ENCODE measurements around the gene GARRE1.
A peak's percentile ranks its signal among the peaks of the same experiment; 100 is the strongest.

GARRE1 gene

DNA sequence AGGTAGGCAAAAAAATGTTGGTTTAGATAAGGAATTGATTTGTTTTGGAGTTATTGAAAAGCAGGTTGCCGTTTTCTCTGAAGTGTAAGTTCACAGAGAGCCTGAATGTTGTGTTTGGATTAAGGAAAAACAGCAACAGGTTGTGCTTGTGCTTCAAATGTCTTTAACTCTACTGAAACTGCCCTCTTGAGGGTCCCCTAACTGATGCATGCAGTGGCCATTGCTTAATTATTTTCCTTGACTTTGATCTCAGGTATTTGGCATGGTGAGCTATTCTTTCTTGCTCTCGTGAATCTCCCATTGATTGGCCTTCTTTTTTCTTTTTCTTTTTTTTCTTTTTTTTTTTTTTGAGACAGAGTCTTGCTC lies 3.2 kb downstream of the GARRE1 start:
- H3K36me3 Mint-ChIP-seq (ENCODE audit: insufficient read depth) = peaks cover 10% of the 10 kb centered on the region
- ATAC-seq (replicated peaks) = no peak
- H3K27ac Mint-ChIP-seq = peak overlapping the region in 1 of 2 donors; percentile 29
- peaks cover 28 to 37% of the 10 kb centered on the region in 2 donors for H3K4me1 Mint-ChIP-seq (ENCODE audit: low read depth in 2 of 2)
- no peaks in the 10 kb centered on the region for H3K27me3 Mint-ChIP-seq
- no peak for DNase-seq
- H3K4me3 Mint-ChIP-seq = no peak overlapping the region
- H3K9me3 Mint-ChIP-seq = no peaks in the 10 kb centered on the region

- Mint-ChIP-seq H3K9me3 (no peaks in the 10 kb centered on the region), H3K36me3 (ENCODE audit: insufficient read depth) (peaks cover 7% of the 10 kb centered on the region), H3K4me3 (no peak overlapping the region), H3K27ac (peak overlapping the region in 1 of 2 donors; percentile 44), H3K4me1 (ENCODE audit: low read depth in 2 of 2) (peaks cover 29 to 33% of the 10 kb centered on the region in 2 donors), H3K27me3 (no peaks in the 10 kb centered on the region)
- ATAC-seq (replicated peaks) (no peak), DNase-seq (no peak)
Measured at GRCh38 chr19:34259367-34260095, 5.2 kb downstream of the GARRE1 start.

- Mint-ChIP-seq H3K27ac (peak overlapping the region in 1 of 2 donors; percentile 5), H3K9me3 (no peaks in the 10 kb centered on the region), H3K4me1 (ENCODE audit: low read depth in 2 of 2) (peaks cover 42 to 43% of the 10 kb centered on the region in 2 donors), H3K4me3 (no peak overlapping the region), H3K27me3 (no peaks in the 10 kb centered on the region), H3K36me3 (ENCODE audit: insufficient read depth) (peaks cover 12% of the 10 kb centered on the region)
- ATAC-seq (replicated peaks) (no peak), DNase-seq (no peak)
Measured at GRCh38 chr19:34260771-34261173, 6.4 kb downstream of the GARRE1 start.

DNA sequence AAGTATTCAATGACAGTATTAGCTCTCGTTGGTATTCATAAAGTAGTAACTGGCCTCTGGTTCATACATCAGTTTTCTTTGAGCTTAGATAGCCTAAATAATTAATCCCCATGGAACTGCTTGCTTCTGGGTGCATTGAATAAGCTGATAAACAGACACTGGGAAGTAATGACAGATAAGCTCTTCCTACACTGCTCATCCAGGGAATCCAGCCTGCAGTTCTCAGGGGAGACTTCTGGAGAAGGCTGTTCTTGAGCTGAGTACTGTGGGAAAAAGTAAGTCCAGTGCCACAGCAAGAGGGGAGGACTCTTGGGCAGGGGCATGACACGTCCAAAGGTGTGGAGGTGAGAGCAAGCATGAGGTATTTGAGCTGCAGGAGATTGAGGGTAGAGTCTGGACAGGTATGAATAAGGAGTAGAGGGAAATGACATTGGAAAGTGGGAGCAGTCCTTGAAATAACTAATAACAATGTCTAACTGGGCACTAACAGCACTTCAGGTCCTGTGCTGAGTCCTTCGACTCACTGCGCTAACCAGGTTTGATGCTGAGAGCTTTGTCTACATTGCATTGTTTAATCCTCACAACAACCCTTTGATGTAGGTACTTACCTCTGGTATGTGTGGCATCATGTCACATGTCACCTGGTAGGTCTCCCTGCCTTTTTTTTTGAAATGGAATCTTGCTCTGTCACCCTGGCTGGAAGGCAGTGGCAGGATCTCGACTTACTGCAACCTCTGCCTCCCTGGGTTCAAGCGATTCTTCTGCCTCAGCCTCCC lies 7.2 kb downstream of the GARRE1 start:
- no peak overlapping the region for H3K4me3 Mint-ChIP-seq
- no peaks in the 10 kb centered on the region for H3K9me3 Mint-ChIP-seq
- peak overlapping the region in 1 of 2 donors; percentile 5 for H3K27ac Mint-ChIP-seq
- peaks cover 45 to 48% of the 10 kb centered on the region in 2 donors for H3K4me1 Mint-ChIP-seq (ENCODE audit: low read depth in 2 of 2)
- H3K27me3 Mint-ChIP-seq = no peaks in the 10 kb centered on the region
- H3K36me3 Mint-ChIP-seq (ENCODE audit: insufficient read depth) = peaks cover 10% of the 10 kb centered on the region
- ATAC-seq (replicated peaks) = no peak
- DNase-seq = no peak

DNA sequence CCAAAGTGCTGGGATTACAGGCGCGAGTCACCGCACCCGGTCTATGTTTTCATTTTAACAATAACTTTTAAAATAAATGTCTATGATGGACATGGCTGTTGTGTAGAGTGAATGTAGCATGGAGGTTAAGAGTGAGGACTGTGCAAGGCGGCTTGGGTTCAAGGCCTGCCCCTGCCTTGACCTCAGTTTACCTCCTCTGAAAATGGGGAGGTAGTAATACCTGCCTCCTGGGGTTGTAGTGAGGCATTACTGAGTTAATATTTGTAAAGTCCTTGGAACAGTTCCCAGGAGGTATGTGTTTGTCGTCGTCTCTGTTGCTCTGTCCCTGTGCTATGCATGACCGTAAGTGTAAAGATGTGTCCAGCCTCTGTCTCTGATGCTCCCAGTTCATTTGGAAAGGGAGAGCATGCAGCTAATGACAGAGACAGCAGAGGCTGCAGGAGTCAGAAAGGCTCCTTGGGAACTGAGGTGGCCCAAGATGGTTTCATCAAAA lies 9.4 kb downstream of the GARRE1 start:
- Mint-ChIP-seq H3K9me3 (no peaks in the 10 kb centered on the region), H3K27me3 (no peaks in the 10 kb centered on the region), H3K36me3 (ENCODE audit: insufficient read depth) (peaks cover 7% of the 10 kb centered on the region), H3K4me3 (no peak overlapping the region), H3K4me1 (ENCODE audit: low read depth in 2 of 2) (peaks cover 36% of the 10 kb centered on the region in 2 donors), H3K27ac (peak overlapping the region in 1 of 2 donors; percentile 49)
- ATAC-seq (replicated peaks) (no peak), DNase-seq (no peak)

DNA sequence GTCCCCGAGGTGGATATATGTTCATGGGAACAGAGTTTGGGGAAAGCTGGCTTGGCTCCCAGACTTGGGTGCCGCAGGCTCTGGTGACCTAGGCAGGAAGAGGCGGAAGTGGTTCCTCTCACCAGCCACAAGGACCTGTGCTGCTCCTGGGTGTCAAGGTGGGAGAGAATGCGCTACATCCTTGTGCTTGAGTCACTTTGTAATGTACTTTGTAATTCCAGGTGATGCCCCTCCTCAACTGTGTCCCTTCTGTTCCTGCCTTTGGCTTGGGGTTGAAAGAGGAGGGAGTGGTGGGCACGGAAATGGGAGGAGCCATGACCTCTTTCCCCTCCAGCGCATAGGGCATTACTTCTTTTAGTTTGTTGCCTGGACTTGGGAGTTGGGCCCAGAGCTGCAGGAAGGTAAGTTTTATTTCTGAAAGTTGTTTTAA lies 10.9 kb downstream of the GARRE1 start:
- H3K4me1 Mint-ChIP-seq (ENCODE audit: low read depth in 2 of 2) = peaks cover 41 to 42% of the 10 kb centered on the region in 2 donors
- H3K27me3 Mint-ChIP-seq = no peaks in the 10 kb centered on the region
- peaks cover 10% of the 10 kb centered on the region for H3K36me3 Mint-ChIP-seq (ENCODE audit: insufficient read depth)
- H3K4me3 Mint-ChIP-seq = peak overlapping the region in 1 of 2 donors; percentile 23
- H3K27ac Mint-ChIP-seq = no peak overlapping the region
- ATAC-seq (replicated peaks) (no peak), DNase-seq (no peak)
- H3K9me3 Mint-ChIP-seq = no peaks in the 10 kb centered on the region

DNA sequence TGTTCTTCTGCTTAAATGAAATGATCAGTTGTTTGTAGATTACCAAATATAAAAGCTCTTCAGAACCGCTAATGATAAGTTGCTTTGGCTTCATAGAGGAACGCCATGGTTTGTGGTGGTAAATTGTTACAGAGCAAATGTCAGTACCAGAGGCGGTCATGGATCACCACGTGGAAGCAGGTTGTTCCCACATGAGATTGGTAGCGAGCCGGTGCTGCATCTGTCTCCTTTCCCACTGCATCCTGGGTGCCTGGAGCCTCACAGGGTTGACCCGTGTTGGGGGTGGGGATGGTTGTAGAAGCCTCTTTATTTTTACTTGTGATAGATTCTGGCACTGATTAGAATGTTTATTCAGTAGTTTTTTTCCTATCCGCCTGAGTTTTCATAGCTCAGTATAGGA lies 14.7 kb downstream of the GARRE1 start:
- Mint-ChIP-seq H3K27ac (peak overlapping the region in 1 of 2 donors; percentile 90), H3K27me3 (no peaks in the 10 kb centered on the region), H3K4me3 (peak overlapping the region in 1 of 2 donors; percentile 66), H3K36me3 (ENCODE audit: insufficient read depth) (peaks cover 14% of the 10 kb centered on the region), H3K9me3 (no peaks in the 10 kb centered on the region), H3K4me1 (ENCODE audit: low read depth in 2 of 2) (peaks cover 45 to 47% of the 10 kb centered on the region in 2 donors)
- DNase-seq = no peak
- ATAC-seq (replicated peaks) = no peak

DNA sequence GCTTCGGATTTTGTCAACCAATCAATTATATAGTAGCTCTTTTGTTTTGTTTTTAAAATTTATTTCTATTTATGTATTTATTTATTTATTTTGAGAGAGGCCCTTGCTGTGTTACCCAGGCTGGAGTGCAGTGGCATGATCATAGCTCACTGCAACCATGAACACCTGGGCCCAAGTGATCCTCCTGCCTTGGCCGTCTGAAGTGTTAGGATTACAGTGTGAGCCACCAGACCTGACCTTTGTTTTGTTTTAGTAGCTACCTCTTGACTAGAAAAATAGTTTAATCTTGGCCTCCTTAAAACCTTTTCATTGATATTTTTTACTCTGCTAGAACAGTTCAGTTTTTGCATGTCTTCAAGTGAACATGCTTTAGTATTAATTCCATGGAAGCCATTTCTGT lies 15.1 kb downstream of the GARRE1 start:
- no peaks in the 10 kb centered on the region for H3K27me3 Mint-ChIP-seq
- ATAC-seq (replicated peaks) = no peak
- peaks cover 13% of the 10 kb centered on the region for H3K36me3 Mint-ChIP-seq (ENCODE audit: insufficient read depth)
- H3K27ac Mint-ChIP-seq = peak overlapping the region; percentile 90 to 95
- DNase-seq = no peak
- H3K9me3 Mint-ChIP-seq = no peaks in the 10 kb centered on the region
- H3K4me1 Mint-ChIP-seq (ENCODE audit: low read depth in 2 of 2) = peaks cover 47 to 49% of the 10 kb centered on the region in 2 donors
- peak overlapping the region; percentile 66 to 69 for H3K4me3 Mint-ChIP-seq

GRCh38 chr19:34269968-34270621 lies 15.7 kb downstream of the GARRE1 start:
- Mint-ChIP-seq H3K9me3 (no peaks in the 10 kb centered on the region), H3K4me3 (peak overlapping the region; percentile 66 to 69), H3K27me3 (no peaks in the 10 kb centered on the region), H3K4me1 (ENCODE audit: low read depth in 2 of 2) (peaks cover 41 to 45% of the 10 kb centered on the region in 2 donors), H3K36me3 (ENCODE audit: insufficient read depth) (peaks cover 11% of the 10 kb centered on the region), H3K27ac (peak overlapping the region; percentile 90 to 95)
- ATAC-seq (replicated peaks) (peak; percentile 92), DNase-seq (peak; percentile 56 to 63 (median 60))

GRCh38 chr19:34273121-34273520 lies 18.8 kb downstream of the GARRE1 start:
- H3K9me3 Mint-ChIP-seq = no peaks in the 10 kb centered on the region
- no peak overlapping the region for H3K4me3 Mint-ChIP-seq
- no peak for DNase-seq
- peaks cover 7% of the 10 kb centered on the region for H3K36me3 Mint-ChIP-seq (ENCODE audit: insufficient read depth)
- peaks cover 42 to 48% of the 10 kb centered on the region in 2 donors for H3K4me1 Mint-ChIP-seq (ENCODE audit: low read depth in 2 of 2)
- H3K27me3 Mint-ChIP-seq = no peaks in the 10 kb centered on the region
- no peak for ATAC-seq (replicated peaks)
- peak overlapping the region in 1 of 2 donors; percentile 68 for H3K27ac Mint-ChIP-seq

DNA sequence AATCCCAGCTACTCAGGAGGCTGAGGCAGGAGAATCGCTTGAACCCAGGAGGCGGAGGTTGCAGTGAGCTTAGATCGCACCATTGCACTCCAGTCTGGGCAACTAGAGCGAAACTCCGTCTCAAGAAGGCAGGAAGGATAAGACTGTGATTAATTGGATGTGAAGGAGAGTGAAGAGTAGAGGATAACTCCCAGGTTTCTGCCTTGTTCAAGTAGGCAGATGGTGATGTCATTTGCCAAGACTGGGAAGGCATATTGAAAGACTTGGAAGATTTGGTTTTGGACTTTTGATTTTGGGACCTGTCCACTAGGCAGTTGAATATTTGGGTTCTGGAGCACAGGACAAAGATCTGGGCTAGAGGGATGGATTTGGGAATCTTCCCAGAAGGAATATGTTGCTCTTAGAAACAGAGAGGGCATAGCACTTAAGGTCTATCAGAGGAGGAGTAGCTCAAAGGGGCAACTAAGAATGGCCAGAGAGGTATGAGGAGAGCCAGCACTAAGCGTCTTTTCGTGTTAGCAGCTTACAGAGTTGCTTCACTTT lies 20.0 kb downstream of the GARRE1 start:
- Mint-ChIP-seq H3K36me3 (ENCODE audit: insufficient read depth) (peaks cover 9% of the 10 kb centered on the region), H3K4me3 (no peak overlapping the region), H3K27ac (peak overlapping the region in 1 of 2 donors; percentile 84), H3K4me1 (ENCODE audit: low read depth in 2 of 2) (peaks cover 40 to 43% of the 10 kb centered on the region in 2 donors), H3K27me3 (no peaks in the 10 kb centered on the region), H3K9me3 (no peaks in the 10 kb centered on the region)
- DNase-seq (no peak), ATAC-seq (replicated peaks) (no peak)

GRCh38 chr19:34274827-34275625 lies 20.7 kb downstream of the GARRE1 start:
- ATAC-seq (replicated peaks) (no peak), DNase-seq (no peak)
- Mint-ChIP-seq H3K36me3 (ENCODE audit: insufficient read depth) (peaks cover 13% of the 10 kb centered on the region), H3K4me1 (ENCODE audit: low read depth in 2 of 2) (peaks cover 34 to 37% of the 10 kb centered on the region in 2 donors), H3K27ac (peak overlapping the region in 1 of 2 donors; percentile 84), H3K4me3 (no peak overlapping the region), H3K9me3 (no peaks in the 10 kb centered on the region), H3K27me3 (no peaks in the 10 kb centered on the region)

All from effector memory CD8-positive, alpha-beta T cell (primary cell).